PC-9 (cell line): ENCODE measurements around the gene UBE2G1. TPM values are rescaled to one million over a fixed set of nuclear protein-coding genes. Genes with fewer than 3 reads are reported as not detected.

Experiments used
- BruUV-seq: library from RNA; stranded (reverse); fragments of 400-500 nt; replicated peaks from 2 replicates; lab custom pipeline; 2021; lab: Mats Ljungman, UMichigan
- CTCF ChIA-PET: fragments of 300-600 bp; sonication (Branson Sonifier 250); formaldehyde crosslinking; loops from one replicate; lab custom pipeline; 2022; ENCODE audit warnings: antibody characterized with exemption; lab: Charles Lee
- POLR2A ChIA-PET: fragments of 300-600 bp; sonication (Branson Sonifier 250); formaldehyde crosslinking; loops from one replicate; lab custom pipeline; 2022; ENCODE audit warnings: antibody characterized with exemption; ENCODE audit not compliant: unreplicated experiment; lab: Charles Lee
- DNase-seq, 2 experiments: peaks; one replicate each; pipeline versions ENCODE4 v3.0.0 to v3.0.0-alpha.2; 2015 to 2022; ENCODE audit warnings: mixed read lengths in 1 of 2
- H2AFZ ChIP-seq: fragments of 200-600 bp; sonication (generic); 2 replicates; pipeline ENCODE4 v1.8.1; 2017; ENCODE audit warnings: antibody characterized with exemption
- H3F3A ChIP-seq: fragments of 200-600 bp; sonication (generic); 2 replicates; pipeline ENCODE4 v1.8.1; 2017; ENCODE audit warnings: antibody characterized with exemption, mild to moderate bottlenecking, low read depth; ENCODE audit not compliant: insufficient read depth
- H3K27ac ChIP-seq: fragments of 200-600 bp; sonication (generic); 2 replicates; pipeline ENCODE4 v1.6.1; 2016; ENCODE audit warnings: mixed run types
- H3K27me3 ChIP-seq: fragments of 200-600 bp; sonication (generic); 2 replicates; pipeline ENCODE4 v1.6.1; 2016; ENCODE audit warnings: low read depth, mixed run types; ENCODE audit not compliant: insufficient read depth
- H3K36me3 ChIP-seq: fragments of 200-600 bp; sonication (generic); 2 replicates; pipeline ENCODE4 v1.6.1; 2016; ENCODE audit warnings: low read depth, mixed run types
- H3K4me1 ChIP-seq: fragments of 200-600 bp; sonication (generic); replicated peaks from 2 replicates; pipeline ENCODE4 v1.6.1; 2016; ENCODE audit warnings: mixed run types; ENCODE audit not compliant: insufficient read depth
- H3K4me2 ChIP-seq: fragments of 200-600 bp; sonication (generic); 2 replicates; pipeline ENCODE4 v1.6.1; 2017; ENCODE audit warnings: mixed run types
- H3K4me3 ChIP-seq: fragments of 200-600 bp; sonication (generic); 2 replicates; pipeline ENCODE4 v1.6.1; 2016; ENCODE audit warnings: mixed run types
- H3K79me2 ChIP-seq: fragments of 200-600 bp; sonication (generic); 2 replicates; pipeline ENCODE4 v1.6.1; 2017; ENCODE audit warnings: low read depth, mixed run types
- H3K9me2 ChIP-seq: fragments of 200-600 bp; sonication (generic); 2 replicates; pipeline ENCODE4 v1.8.1; 2017; ENCODE audit warnings: mild to moderate bottlenecking; ENCODE audit not compliant: insufficient read depth
- H3K9me3 ChIP-seq: fragments of 200-600 bp; sonication (generic); 2 replicates; pipeline ENCODE4 v1.8.1; 2016; ENCODE audit warnings: low read depth; ENCODE audit not compliant: insufficient read depth
- H4K20me1 ChIP-seq: fragments of 200-600 bp; sonication (generic); 2 replicates; pipeline ENCODE4 v1.8.1; 2017; ENCODE audit not compliant: insufficient read depth
- EZH2 ChIP-seq: fragments of 200-600 bp; sonication (generic); IDR thresholded peaks from 2 replicates; pipeline ENCODE4 v1.8.0; 2017; ENCODE audit warnings: antibody characterized with exemption, low read depth
- intact Hi-C: fragments of 100-400 bp; cut with micrococcal nuclease; formaldehyde crosslinking; loops from one replicate; pipeline ENCODE4 v1.10.0; 2022; ENCODE audit not compliant: unreplicated experiment
- total RNA-seq: library from RNA; stranded (reverse); gene quantifications from 2 replicates; pipeline ENCODE4 v1.2.3, GENCODE V29; 2021
- TF ChIP-seq, protein P1 (sequence below): fragments of 200-600 bp; sonication (generic); conservative IDR thresholded peaks from 2 replicates; pipeline ENCODE4 v1.6.1; 2017; ENCODE audit warnings: mixed run types, antibody characterized with exemption, mild to moderate bottlenecking, moderate library complexity

Gene UBE2G1
- total RNA-seq, 1 experiment from 2014 or later = 111 TPM

DNA sequence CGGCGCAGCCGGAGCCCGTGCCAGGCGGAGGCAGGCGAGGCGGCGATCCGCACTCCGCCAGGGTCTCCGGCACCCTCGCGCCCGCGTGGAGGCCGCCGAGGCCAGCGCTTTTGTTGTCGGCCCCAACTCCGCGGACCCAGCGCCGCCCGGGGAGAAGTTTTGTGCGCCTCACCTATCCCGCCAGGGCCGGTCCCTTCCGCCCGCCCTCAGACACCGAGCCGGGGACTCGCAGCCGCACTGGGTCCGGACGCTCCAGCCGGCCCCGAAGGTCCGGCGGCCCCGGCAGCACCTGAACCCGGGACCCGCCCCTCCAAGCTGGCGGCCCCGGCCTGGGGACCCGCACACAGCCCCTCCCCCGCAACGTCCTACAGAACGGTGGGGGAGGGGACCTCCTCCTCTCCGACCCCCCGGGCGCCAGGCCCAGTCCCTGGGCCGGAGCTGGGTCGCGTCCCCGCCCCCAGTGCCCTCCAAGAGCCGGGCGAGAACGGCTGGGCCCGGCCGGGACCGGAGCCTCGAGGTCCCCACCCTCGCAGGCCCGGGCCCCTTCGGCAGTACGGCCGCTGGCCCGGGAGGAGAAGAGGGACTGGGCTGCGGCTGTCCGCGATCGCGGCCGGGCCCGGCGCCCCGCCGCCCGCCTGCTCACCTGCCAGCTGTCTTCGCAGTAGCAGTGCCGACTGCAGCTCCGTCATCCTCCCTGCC is 698 bp downstream of the UBE2G1 start:
- BruUV-seq = TSS peak; percentile 68

DNA sequence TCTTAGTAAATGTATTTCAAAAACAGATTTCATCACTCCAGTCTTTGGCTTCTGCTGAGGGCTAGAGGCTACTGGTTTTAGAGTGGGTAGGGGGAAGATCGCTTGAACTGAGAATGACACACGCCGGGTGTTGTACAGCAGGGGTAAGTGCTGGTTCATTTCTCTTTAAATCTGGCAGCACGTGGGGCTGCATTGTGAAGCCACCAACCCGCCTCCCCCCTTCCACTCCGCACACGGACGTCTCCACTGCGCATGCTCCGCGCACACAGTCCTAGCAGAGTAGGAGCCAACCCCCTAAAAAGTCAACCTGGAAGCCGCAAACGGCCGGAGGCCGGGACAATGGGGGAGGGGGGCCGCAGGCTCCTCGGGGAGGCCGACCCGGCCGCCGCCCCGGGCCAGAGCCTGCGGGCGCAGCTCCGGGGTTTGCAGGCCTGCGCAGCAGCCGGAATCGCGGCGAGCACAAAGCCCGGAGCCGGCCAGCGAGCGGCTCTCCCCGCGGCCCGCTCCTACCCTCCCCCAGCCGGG is 1.3 kb downstream of the UBE2G1 start:
- TF ChIP-seq EZH2 = no peak
- TF ChIP-seq, protein P1, sequence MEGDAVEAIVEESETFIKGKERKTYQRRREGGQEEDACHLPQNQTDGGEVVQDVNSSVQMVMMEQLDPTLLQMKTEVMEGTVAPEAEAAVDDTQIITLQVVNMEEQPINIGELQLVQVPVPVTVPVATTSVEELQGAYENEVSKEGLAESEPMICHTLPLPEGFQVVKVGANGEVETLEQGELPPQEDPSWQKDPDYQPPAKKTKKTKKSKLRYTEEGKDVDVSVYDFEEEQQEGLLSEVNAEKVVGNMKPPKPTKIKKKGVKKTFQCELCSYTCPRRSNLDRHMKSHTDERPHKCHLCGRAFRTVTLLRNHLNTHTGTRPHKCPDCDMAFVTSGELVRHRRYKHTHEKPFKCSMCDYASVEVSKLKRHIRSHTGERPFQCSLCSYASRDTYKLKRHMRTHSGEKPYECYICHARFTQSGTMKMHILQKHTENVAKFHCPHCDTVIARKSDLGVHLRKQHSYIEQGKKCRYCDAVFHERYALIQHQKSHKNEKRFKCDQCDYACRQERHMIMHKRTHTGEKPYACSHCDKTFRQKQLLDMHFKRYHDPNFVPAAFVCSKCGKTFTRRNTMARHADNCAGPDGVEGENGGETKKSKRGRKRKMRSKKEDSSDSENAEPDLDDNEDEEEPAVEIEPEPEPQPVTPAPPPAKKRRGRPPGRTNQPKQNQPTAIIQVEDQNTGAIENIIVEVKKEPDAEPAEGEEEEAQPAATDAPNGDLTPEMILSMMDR = no peak
- BruUV-seq = no TSS peak
- CTCF ChIA-PET = no interaction called here
- POLR2A ChIA-PET = no interaction called here
- Histone ChIP-seq H3K27me3 (no peaks in the 10 kb centered on the region), H3K4me1 (peaks cover 23% of the 10 kb centered on the region), H3K9me3 (no peaks in the 10 kb centered on the region), H3K27ac (peak overlapping the region; percentile 60), H3K9me2 (no peaks in the 10 kb centered on the region), H2AFZ (peak overlapping the region; percentile 97), H3K4me2 (peak overlapping the region; percentile 99), H4K20me1 (peaks cover 46% of the 10 kb centered on the region), H3K36me3 (0 out of 2 replicates have a peak, but pooled peaks cover 3% of the 10 kb centered on the region), H3K79me2 (peaks cover 62% of the 10 kb centered on the region), H3F3A (peaks cover 40% of the 10 kb centered on the region), H3K4me3 (peak overlapping the region; percentile 72)
- intact Hi-C loops = loop anchor here (5.0 to 10.0 kb wide), 2 partner anchors 42 to 60 kb away; no protein-coding TSS in a partner anchor
- peak; percentile 76 to 87 for DNase-seq

More for the DNA sequence above, 698 bp downstream of the UBE2G1 start:
- Histone ChIP-seq H2AFZ (peak overlapping the region; percentile 97), H3K4me1 (peaks cover 17% of the 10 kb centered on the region), H4K20me1 (peaks cover 40% of the 10 kb centered on the region), H3K9me3 (no peaks in the 10 kb centered on the region), H3K27ac (peak overlapping the region; percentile 60), H3K27me3 (no peaks in the 10 kb centered on the region), H3K9me2 (no peaks in the 10 kb centered on the region), H3F3A (peaks cover 37% of the 10 kb centered on the region), H3K79me2 (peaks cover 56% of the 10 kb centered on the region), H3K4me2 (peak overlapping the region; percentile 99), H3K4me3 (peak overlapping the region; percentile 72), H3K36me3 (no peaks in the 10 kb centered on the region)
- ChIA-PET CTCF (interaction anchor here (0.6 kb wide), 1 partner anchor 150 kb away, joined by 3 read pairs; no protein-coding TSS in a partner anchor), POLR2A (interaction anchor here (0.6 kb wide), 1 partner anchor 223 kb away, joined by 3 read pairs; the partner anchor contains the start of genes CYB5D2 and ZZEF1)
- DNase-seq = no peak
- TF ChIP-seq, protein P1 = no peak
- TF ChIP-seq EZH2 = no peak
- intact Hi-C loops = loop anchor here (1.0 to 10.0 kb wide), 4 partner anchors 29 to 151 kb away; no protein-coding TSS in a partner anchor

DNA sequence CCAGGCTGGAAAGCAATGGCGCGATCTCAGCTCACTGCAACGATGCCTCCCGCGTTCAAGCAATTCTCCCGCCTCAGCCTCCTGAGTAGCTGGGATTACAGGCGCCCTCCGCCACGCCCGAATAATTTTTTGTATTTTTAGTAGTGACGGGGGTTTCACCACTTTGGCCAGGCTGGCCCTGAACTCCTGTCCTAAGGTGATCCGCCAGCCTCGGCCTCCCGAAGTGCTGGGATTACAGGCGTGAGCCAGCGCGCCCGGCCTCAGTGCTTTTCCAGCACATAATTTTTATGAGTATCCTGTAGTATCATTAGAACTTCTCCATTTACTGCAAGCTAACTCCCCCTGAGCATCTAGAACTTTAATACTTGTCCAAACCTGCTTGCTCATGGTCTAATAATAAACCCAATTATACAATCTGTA is 1.8 kb downstream of the UBE2G1 start:
- Histone ChIP-seq H3K4me2 (peak overlapping the region; percentile 99), H2AFZ (peak overlapping the region; percentile 97), H3K9me2 (no peaks in the 10 kb centered on the region), H3K9me3 (no peaks in the 10 kb centered on the region), H3K27me3 (no peaks in the 10 kb centered on the region), H3F3A (peaks cover 45% of the 10 kb centered on the region), H3K79me2 (peaks cover 67% of the 10 kb centered on the region), H3K36me3 (0 out of 2 replicates have a peak, but pooled peaks cover 7% of the 10 kb centered on the region), H4K20me1 (peaks cover 50% of the 10 kb centered on the region), H3K27ac (peak overlapping the region; percentile 60; the same call in 1 of the 2 replicates), H3K4me1 (peaks cover 28% of the 10 kb centered on the region), H3K4me3 (peak overlapping the region; percentile 72)
- TF ChIP-seq EZH2 = no peak
- DNase-seq = no peak
- intact Hi-C loops = loop anchor here (5.0 to 10.0 kb wide), 2 partner anchors 43 to 60 kb away; no protein-coding TSS in a partner anchor
- BruUV-seq = TSS peak; percentile 21
- ChIA-PET CTCF (interaction anchor here (0.6 kb wide), 1 partner anchor 195 kb away, joined by 7 read pairs; no protein-coding TSS in a partner anchor), POLR2A (no interaction called here)
